Measurements from ENCODE around the gene NUP93.
"Not testable (repeated sequence)": the region's sequence is repeated elsewhere in the genome, so short reads cannot be mapped to it uniquely, and the experiment has no call there.

Gene NUP93

GRCh38 chr16:56709443-56710040 lies 20.4 kb upstream of the NUP93 start:
- no peak for DNase-seq

GRCh38 chr16:56710181-56710737 lies 19.7 kb upstream of the NUP93 start:
- DNase-seq = no peak

- DNase-seq = no peak
Measured at GRCh38 chr16:56711862-56712261, 18.1 kb upstream of the NUP93 start.

- no peak for DNase-seq
Measured at GRCh38 chr16:56713794-56714193, 16.1 kb upstream of the NUP93 start.

GRCh38 chr16:56715126-56715525 lies 14.8 kb upstream of the NUP93 start:
- no peak for DNase-seq

- DNase-seq = no peak
Measured at GRCh38 chr16:56716761-56717160, 13.2 kb upstream of the NUP93 start.

- not testable (repeated sequence) for DNase-seq
Measured at GRCh38 chr16:56717532-56717931, 12.4 kb upstream of the NUP93 start.

- no peak for DNase-seq
Measured at GRCh38 chr16:56722200-56722842, 7.6 kb upstream of the NUP93 start.

- no peak for DNase-seq
Measured at GRCh38 chr16:56724191-56724590, 5.7 kb upstream of the NUP93 start.

GRCh38 chr16:56726283-56726682 lies 3.6 kb upstream of the NUP93 start:
- no peak for DNase-seq

GRCh38 chr16:56726926-56727325 lies 3.0 kb upstream of the NUP93 start:
- DNase-seq = no peak

- no peak for DNase-seq
Measured at GRCh38 chr16:56728027-56728426, 1.9 kb upstream of the NUP93 start.

- no peak for DNase-seq
Measured at GRCh38 chr16:56728980-56729734, 772 bp upstream of the NUP93 start.

- DNase-seq = no peak
Measured at GRCh38 chr16:56732366-56732765, 2.4 kb downstream of the NUP93 start.

- no peak for DNase-seq
Measured at GRCh38 chr16:56732832-56733231, 2.9 kb downstream of the NUP93 start.

GRCh38 chr16:56734429-56734828 lies 4.5 kb downstream of the NUP93 start:
- DNase-seq = no peak

GRCh38 chr16:56736476-56736875 lies 6.5 kb downstream of the NUP93 start:
- no peak for DNase-seq

GRCh38 chr16:56737539-56737938 lies 7.6 kb downstream of the NUP93 start:
- no peak for DNase-seq

- DNase-seq = no peak
Measured at GRCh38 chr16:56738221-56738620, 8.3 kb downstream of the NUP93 start.

GRCh38 chr16:56739378-56739777 lies 9.4 kb downstream of the NUP93 start:
- DNase-seq = not testable (repeated sequence)

GRCh38 chr16:56741399-56741798 lies 11.5 kb downstream of the NUP93 start:
- DNase-seq = no peak

- no peak for DNase-seq
Measured at GRCh38 chr16:56742030-56742984, 12.4 kb downstream of the NUP93 start.

GRCh38 chr16:56743840-56744239 lies 13.9 kb downstream of the NUP93 start:
- no peak for DNase-seq

Measured in SHP77 treated with DMSO at 0.1 percent for 48 hours (cell line).